Neuron (in vitro differentiated cells): ENCODE measurements around the gene DPH3.
"Not testable (repeated sequence)": the region's sequence is repeated elsewhere in the genome, so short reads cannot be mapped to it uniquely, and the experiment has no call there.

Experiments
- H2AFZ ChIP-seq: one replicate; pipeline ENCODE4 v1.6.1; 2013; ENCODE audit warnings: low read depth, mild to moderate bottlenecking, inconsistent platforms, low read length, moderate library complexity
- H3K27me3 ChIP-seq: one replicate; pipeline ENCODE4 v1.6.1; 2013; ENCODE audit warnings: low read length; ENCODE audit not compliant: insufficient read depth
- H3K36me3 ChIP-seq: one replicate; pipeline ENCODE4 v1.6.1; 2013; ENCODE audit warnings: low read length; ENCODE audit not compliant: insufficient read depth
- H3K4me1 ChIP-seq: one replicate; pipeline ENCODE4 v1.6.1; 2013; ENCODE audit warnings: low read length; ENCODE audit not compliant: insufficient read depth
- H3K4me3 ChIP-seq: 2 replicates; pipeline ENCODE4 v1.5.1; 2013; ENCODE audit warnings: mild to moderate bottlenecking, low read length, moderate library complexity
- H3K9me3 ChIP-seq: one replicate; pipeline ENCODE4 v1.6.1; 2013; ENCODE audit warnings: low read length

The DPH3 gene

DNA sequence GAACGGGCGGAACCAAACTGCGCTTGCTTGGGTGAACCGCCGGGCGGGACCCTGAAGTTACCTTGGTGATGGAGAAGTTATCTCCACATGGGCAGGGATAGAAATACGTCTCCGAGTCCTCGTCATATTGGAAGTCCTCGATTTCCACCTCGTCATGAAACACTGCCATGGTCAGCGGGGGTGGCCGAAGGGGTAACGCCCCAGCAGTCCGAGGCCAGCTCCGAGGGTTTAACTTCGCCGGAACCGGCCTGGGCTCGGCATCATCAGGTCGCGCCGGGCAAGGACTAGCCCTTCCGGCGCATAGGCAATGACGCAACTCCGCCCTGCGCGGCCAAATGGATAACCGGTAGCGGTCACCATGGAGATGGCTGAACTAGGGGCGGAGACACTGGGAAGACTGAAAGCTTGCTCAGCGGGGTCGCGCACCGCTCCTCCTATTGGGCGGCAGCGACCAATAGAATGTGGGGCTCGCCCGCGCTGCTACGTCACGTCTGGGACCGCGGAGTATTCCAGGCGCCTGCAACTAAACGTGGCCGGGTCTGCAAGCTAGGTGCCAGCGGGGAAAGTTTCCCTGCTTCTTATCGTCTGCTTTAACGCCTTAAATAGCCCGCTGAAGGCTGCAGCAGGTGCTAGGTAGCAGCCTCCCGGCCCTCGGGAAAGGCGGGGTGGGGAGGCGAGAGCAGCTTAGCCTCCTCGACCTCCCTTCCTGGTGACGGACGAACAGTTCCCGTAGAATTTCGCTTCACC lies at the start of gene DPH3, which contains the start of gene OXNAD1:
TSS of gene DPH3 (minus strand) at position 236 of the 747 bp plus-strand sequence. CDS start at position 169, 67 bp downstream.
TSS of gene OXNAD1 (plus strand) at position 505 of the 747 bp plus-strand sequence. CDS start 5,741 bp downstream, outside the sequence.
- Histone ChIP-seq H3K4me1 (peaks cover 31% of the 10 kb centered on the region), H2AFZ (peak within 1 kb of the TSS; percentile 71), H3K4me3 (peak within 1 kb of the TSS; percentile 83), H3K27me3 (no peaks in the 10 kb centered on the region), H3K36me3 (peaks cover 4% of the 10 kb centered on the region), H3K9me3 (no peaks in the 10 kb centered on the region)

DNA sequence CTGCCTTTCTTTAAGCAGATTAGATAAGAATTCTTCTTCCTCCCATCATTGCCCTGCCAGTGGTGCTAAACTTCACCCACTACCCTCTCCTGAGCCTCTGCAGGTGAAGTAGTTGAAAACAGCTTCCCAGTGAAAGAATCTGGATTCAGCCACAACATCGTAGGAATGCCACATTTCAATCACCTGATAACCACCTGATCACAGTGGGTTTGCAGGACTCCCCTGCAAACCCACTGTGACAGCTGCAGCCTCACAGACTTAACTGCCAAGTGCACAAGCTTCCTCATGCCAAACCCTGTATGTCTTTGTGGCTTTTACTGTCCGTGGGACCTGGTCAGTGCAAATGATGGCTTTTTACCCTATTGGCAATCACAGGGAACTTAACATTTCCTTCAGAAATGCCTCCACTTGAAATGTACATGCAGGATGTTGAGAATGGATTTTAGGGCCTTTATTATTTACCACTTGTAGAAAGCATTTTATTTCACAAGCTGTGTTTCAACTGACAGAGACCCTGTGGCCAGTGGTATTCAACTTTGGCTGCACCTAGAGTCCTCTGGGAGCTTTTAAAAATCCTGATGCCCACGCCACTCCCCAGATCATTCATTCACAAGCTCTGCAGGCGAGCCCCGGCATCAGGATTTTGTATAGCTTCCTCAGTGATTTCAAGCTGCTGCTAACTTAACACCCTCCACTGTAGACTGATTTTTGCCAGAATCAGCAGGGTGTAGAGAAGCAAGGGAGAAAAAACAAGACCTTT lies 49.3 kb upstream of the DPH3 start:
- Histone ChIP-seq H3K4me3 (no peak overlapping the region), H3K27me3 (no peaks in the 10 kb centered on the region), H3K4me1 (no peaks in the 10 kb centered on the region), H3K36me3 (peaks cover 10% of the 10 kb centered on the region), H2AFZ (no peak overlapping the region), H3K9me3 (no peaks in the 10 kb centered on the region)

DNA sequence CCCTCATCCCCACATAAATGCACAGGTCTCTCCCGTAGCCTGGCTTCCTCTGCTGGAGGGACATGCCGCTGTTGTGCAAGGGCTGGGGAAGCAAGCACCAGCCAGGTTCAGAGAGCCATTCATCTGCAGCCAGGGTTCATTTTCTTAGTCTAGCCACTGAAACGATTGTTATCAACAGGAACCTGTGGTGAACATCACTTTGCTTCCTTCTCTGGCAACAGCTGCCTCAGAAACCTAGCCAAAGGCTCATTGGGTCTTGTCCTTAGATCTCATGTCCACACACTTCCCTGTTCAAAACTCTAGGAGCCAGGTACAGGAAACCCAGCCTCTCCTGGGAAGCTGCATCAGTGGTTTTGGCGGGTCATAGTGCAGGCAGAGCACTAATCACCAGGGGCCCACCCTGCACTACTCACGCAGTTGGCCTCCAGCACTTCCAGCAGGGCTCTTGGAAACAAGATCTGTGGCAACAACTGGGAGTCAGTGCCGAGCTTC lies 47.3 kb upstream of the DPH3 start:
- H3K4me1 ChIP-seq: no peaks in the 10 kb centered on the region
- no peaks in the 10 kb centered on the region for H3K9me3 ChIP-seq
- no peaks in the 10 kb centered on the region for H3K27me3 ChIP-seq
- no peak overlapping the region for H2AFZ ChIP-seq
- H3K36me3 ChIP-seq: peaks cover 14% of the 10 kb centered on the region
- H3K4me3 ChIP-seq: no peak overlapping the region

DNA sequence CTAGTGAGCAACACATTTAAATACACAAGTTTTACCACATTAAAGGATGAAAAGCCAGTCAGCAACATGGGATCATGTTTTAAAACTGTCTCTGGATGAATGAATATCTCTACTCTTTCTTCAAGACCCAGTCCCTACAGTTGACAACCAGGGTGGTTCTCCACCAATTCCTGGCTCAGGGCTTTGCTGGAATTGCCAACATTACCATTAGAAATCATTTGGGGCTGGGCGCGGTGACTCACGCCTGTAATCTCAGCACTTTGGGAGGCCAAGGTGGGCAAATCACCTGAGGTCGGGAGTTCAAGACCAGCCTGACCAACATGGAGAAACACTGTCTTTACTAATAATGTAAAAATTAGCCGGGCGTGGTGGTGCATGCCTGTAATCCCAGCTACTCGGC lies 45.7 kb upstream of the DPH3 start:
- not testable (repeated sequence) for H3K27me3 ChIP-seq, H3K4me3 ChIP-seq, H3K36me3 ChIP-seq, H2AFZ ChIP-seq, H3K9me3 ChIP-seq, H3K4me1 ChIP-seq

DNA sequence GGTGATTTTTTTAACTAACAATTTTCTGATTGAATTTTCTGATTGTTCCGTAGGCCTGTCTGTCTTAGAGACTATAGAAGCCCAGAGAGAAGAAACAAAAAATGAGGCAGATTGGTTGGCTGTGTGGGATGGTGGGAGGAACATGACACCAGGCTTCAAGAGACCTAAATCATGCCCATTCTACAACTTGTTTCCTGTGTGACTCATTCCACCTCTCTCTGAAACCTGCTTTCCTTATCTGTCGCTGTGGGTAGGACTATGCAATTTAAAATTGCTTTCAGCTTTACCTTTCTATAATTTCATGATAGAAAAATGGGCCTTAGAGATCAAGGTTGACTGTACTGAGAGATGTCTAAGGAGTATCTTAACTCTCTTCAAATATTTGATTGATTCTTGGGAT lies 44.8 kb upstream of the DPH3 start:
- Histone ChIP-seq H3K4me1 (no peaks in the 10 kb centered on the region), H3K36me3 (peaks cover 8% of the 10 kb centered on the region), H3K27me3 (no peaks in the 10 kb centered on the region), H2AFZ (no peak overlapping the region), H3K4me3 (no peak overlapping the region), H3K9me3 (no peaks in the 10 kb centered on the region)

DNA sequence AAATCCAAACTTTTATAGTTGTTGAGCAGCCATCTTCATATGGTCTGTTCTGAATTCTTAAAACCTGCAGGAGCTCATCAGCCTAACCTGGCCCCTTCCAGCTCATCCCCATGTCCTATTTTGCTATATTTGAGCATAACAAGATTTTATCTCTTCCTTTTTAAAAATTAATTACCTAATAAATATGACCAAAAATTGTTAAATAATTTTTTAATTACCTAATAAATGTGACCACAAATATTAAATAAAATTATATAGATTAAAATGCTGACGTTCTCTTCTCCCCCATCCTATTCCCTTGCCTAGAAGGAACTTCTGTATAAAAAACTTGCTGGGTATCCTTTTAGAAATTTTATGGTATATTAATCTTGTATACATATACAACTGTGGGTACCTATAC lies 44.0 kb upstream of the DPH3 start:
- Histone ChIP-seq H3K9me3 (no peaks in the 10 kb centered on the region), H3K36me3 (peaks cover 14% of the 10 kb centered on the region), H2AFZ (no peak overlapping the region), H3K4me1 (no peaks in the 10 kb centered on the region), H3K4me3 (no peak overlapping the region), H3K27me3 (no peaks in the 10 kb centered on the region)

DNA sequence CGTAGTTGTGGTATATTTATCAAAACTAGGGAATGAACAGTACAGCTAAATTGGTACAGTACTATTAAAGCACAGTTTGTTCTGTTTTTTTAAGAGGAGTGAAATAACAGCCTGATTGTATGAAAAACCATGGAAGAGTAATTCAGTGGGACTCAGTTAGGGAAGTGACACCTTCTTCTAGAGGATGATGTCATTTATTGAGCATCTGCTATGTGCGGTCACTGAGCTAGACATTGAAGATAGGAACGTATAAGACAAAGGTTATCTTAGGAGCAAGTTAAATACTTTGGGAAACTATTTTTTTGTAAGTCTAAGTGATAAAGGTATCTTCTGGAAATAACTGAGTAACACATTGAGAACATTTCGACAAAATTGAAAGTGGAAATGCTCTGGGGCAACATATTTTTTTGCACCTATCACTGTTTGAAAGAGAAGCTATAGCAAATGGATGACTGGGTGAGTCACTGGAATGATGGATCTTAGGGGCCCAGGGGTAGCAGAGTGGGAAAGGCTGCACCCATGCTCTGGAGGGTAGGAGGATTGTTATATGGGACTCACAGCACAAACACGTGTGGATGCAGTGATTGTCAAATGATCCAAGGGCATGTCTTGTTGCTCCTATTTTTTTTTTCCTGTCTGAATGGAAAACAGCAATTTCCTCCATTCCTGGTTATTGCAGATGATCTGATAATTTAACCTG lies 43.2 kb upstream of the DPH3 start:
- Histone ChIP-seq H3K9me3 (no peaks in the 10 kb centered on the region), H3K4me3 (no peak overlapping the region), H3K36me3 (peaks cover 20% of the 10 kb centered on the region)

DNA sequence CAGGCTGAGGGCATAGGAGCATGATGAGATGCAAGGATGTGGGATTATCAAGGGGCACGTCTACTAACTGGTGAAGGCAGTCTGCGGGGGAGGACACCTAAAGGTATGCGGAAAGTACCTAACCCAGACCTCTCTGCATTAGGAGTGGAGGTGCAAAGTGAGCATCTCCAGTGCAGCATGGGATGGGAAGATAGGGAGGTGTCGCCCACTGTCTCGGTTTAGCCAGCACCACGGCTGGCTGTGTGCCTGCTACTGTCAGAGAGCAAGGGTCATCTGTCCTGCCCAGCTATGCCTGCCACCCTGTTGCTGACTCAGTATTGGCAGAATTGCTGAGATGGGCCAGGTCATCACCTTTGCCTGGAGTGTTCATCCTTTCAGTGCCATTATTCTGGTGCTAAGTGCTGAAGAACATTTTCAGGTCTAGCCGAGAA lies 40.4 kb upstream of the DPH3 start:
- no peaks in the 10 kb centered on the region for H3K27me3 ChIP-seq
- peaks cover 31% of the 10 kb centered on the region for H3K36me3 ChIP-seq
- H3K9me3 ChIP-seq: no peaks in the 10 kb centered on the region
- no peaks in the 10 kb centered on the region for H3K4me1 ChIP-seq
- H3K4me3 ChIP-seq: no peak overlapping the region
- no peak overlapping the region for H2AFZ ChIP-seq

More for the DNA sequence above, 43.2 kb upstream of the DPH3 start:
- Histone ChIP-seq H2AFZ (no peak overlapping the region), H3K4me1 (no peaks in the 10 kb centered on the region), H3K27me3 (no peaks in the 10 kb centered on the region)

DNA sequence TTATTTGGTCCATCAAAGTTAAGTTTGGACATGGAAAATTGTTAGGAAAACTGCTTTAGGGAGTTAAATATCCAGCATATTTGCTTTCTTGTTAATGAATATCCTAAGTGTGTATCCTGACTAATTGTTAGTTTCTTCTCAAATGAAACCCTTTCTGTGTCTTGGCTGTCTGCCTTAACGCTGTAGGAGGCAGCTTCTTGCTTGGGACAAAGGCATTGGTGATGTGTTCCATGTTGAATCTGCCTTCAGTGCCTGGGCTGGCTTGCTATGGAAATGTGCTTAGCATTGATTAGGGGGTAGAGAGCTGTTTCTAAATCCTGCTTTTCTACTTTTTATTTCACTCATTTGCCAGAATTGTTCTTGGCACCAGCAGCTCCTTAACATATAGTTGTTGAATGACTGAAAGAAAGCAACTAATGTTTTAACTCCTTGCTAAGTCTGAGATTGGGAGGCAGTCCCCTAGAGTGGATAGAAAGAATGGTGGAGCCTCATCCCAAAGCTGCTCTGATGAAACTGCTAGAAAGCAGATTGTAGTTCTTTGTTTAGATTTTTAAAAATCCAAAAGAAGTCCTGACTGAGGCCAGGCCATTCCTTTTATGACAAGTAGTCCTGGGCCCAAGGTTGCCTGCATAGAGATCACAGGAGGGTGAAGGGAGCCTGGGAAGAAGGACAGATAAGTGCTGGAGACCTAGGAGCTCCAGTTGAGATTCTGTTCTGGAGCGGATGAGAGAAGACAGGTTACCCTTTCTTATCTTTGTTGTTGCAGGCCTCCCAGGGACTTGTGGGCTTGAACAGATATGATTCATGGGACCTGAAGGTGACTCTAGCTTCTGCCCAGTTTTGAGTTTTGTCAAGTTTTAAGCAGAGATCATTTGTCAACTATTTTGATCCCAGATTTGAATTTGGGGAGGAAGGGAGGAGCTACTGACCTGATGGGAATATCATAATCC lies 39.6 kb upstream of the DPH3 start:
- no peaks in the 10 kb centered on the region for H3K27me3 ChIP-seq
- peaks cover 31% of the 10 kb centered on the region for H3K36me3 ChIP-seq
- no peak overlapping the region for H3K4me3 ChIP-seq
- H3K4me1 ChIP-seq: no peaks in the 10 kb centered on the region
- no peaks in the 10 kb centered on the region for H3K9me3 ChIP-seq
- H2AFZ ChIP-seq: no peak overlapping the region

DNA sequence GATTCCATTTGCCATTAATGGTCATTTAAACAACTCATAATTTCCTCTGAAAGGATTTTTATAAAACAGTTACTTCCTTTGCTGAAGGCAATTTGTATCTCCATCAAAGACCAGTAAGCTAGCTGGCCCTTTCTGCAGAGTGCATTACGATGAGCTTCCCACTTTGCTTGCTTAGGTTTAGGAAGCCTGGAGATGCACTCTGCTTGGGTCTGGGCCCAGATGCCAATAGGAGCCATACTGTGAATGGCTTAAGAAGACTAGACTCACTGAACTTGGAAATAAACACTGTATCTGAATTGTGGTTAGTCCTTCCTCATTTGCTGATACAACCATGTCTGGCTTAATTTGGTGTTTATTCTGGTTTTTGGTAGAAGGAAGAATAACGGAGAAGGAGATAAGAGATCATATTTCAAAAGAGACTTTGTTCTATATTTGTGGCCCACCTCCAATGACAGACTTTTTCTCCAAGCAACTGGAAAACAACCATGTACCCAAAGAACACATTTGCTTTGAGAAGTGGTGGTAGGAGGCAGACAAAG lies 38.4 kb upstream of the DPH3 start:
- Histone ChIP-seq H3K4me3 (no peak overlapping the region), H3K27me3 (no peaks in the 10 kb centered on the region), H2AFZ (no peak overlapping the region), H3K4me1 (no peaks in the 10 kb centered on the region), H3K36me3 (peaks cover 34% of the 10 kb centered on the region), H3K9me3 (no peaks in the 10 kb centered on the region)

DNA sequence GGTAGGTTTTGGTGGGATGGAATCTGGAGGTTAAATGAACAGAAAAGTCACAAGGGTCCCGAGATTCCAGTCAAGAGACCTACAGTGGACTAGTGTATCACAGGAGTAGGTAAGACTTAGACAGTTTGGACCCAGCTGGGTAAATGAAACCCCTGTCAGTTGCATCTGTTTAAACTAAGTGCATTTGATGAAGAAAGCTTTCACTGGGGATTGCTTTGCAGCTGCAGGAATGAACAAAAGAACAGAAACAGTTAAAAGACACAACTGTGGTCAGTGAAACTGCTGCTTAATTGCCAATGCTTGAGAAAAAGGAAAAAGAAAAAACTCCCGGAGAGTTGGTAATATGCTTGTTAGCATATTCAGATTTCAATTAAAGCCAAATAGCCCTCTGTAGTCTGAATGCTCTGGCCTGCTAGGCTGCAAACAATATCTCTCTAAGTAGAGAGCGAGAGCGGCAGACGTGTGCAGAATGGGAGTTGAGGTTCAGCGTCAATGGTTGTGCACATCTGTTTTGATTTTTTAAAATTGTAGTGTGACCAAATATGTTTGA lies 37.4 kb upstream of the DPH3 start:
- H3K27me3 ChIP-seq: no peaks in the 10 kb centered on the region
- H3K9me3 ChIP-seq: peaks cover 2% of the 10 kb centered on the region
- no peak overlapping the region for H2AFZ ChIP-seq
- H3K4me1 ChIP-seq: no peaks in the 10 kb centered on the region
- H3K4me3 ChIP-seq: no peak overlapping the region
- peaks cover 40% of the 10 kb centered on the region for H3K36me3 ChIP-seq

DNA sequence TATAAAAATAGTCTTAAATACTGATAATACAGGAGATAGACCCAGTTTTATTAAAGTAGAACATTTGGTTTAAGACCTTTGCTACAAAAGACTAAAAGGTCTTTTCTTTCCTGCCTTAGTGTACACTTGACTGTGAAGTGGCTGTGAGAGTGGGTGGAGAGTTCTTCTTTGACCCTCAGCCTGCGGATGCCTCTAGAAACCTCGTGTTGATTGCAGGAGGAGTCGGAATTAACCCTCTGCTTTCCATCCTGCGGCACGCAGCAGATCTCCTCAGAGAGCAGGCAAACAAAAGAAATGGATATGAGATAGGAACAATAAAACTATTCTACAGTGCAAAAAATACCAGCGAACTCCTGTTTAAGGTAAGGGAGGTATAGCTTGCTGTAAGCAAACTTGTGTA lies 36.8 kb upstream of the DPH3 start:
- Histone ChIP-seq H3K36me3 (peaks cover 41% of the 10 kb centered on the region), H3K9me3 (peaks cover 4% of the 10 kb centered on the region), H3K4me3 (no peak overlapping the region)

More for the DNA sequence above, 36.8 kb upstream of the DPH3 start:
- Histone ChIP-seq H2AFZ (no peak overlapping the region), H3K27me3 (no peaks in the 10 kb centered on the region), H3K4me1 (no peaks in the 10 kb centered on the region)
